BE2C (cell line): Measurements from ENCODE around the gene DPYSL4.

Experiments
- DNase-seq: peaks from one replicate; pipeline ENCODE4 v3.0.0-alpha.2; 2020
- H3K27me3 ChIP-seq: fragments of 250-450 bp; sonication (Bioruptor Pico); 2 replicates; pipeline ENCODE4 v1.5.1; 2020; ENCODE audit warnings: mild to moderate bottlenecking
- H3K36me3 ChIP-seq: fragments of 250-450 bp; sonication (Bioruptor Pico); 2 replicates; pipeline ENCODE4 v1.5.1; 2020; ENCODE audit warnings: mild to moderate bottlenecking
- H3K4me1 ChIP-seq: fragments of 250-450 bp; sonication (Bioruptor Pico); 2 replicates; pipeline ENCODE4 v1.5.1; 2020
- H3K4me3 ChIP-seq: 2 replicates; pipeline ENCODE4 v1.5.1; 2011; ENCODE audit warnings: low read depth, low read length
- H3K9me3 ChIP-seq: fragments of 250-450 bp; sonication (Bioruptor Pico); 2 replicates; pipeline ENCODE4 v1.5.1; 2020
- CTCF ChIP-seq: IDR thresholded peaks from 2 replicates; pipeline ENCODE4 v1.5.1; 2012; ENCODE audit warnings: mild to moderate bottlenecking, low read depth, low read length

Gene DPYSL4

GRCh38 chr10:132169031-132169765, 17.6 kb upstream of the DPYSL4 start:
- Histone ChIP-seq H3K9me3 (no peaks in the 10 kb centered on the region), H3K4me1 (no peaks in the 10 kb centered on the region), H3K27me3 (no peaks in the 10 kb centered on the region), H3K36me3 (no peaks in the 10 kb centered on the region), H3K4me3 (no peak overlapping the region)
- no peak for TF ChIP-seq CTCF
- DNase-seq = no peak

- no peaks in the 10 kb centered on the region for H3K36me3 ChIP-seq
- TF ChIP-seq CTCF = no peak
- DNase-seq = no peak
- no peaks in the 10 kb centered on the region for H3K4me1 ChIP-seq
- no peaks in the 10 kb centered on the region for H3K27me3 ChIP-seq
- H3K9me3 ChIP-seq = no peaks in the 10 kb centered on the region
- no peak overlapping the region for H3K4me3 ChIP-seq
These were observed 16.8 kb upstream of the DPYSL4 start for GRCh38 chr10:132169766-132170560.

GRCh38 chr10:132170561-132171361, 16.0 kb upstream of the DPYSL4 start:
- no peak overlapping the region for H3K4me3 ChIP-seq
- no peaks in the 10 kb centered on the region for H3K4me1 ChIP-seq
- DNase-seq = no peak
- TF ChIP-seq CTCF = no peak
- no peaks in the 10 kb centered on the region for H3K36me3 ChIP-seq
- H3K27me3 ChIP-seq = no peaks in the 10 kb centered on the region
- no peaks in the 10 kb centered on the region for H3K9me3 ChIP-seq

- TF ChIP-seq CTCF = no peak
- H3K4me1 ChIP-seq = no peaks in the 10 kb centered on the region
These were observed 14.4 kb upstream of the DPYSL4 start for GRCh38 chr10:132172091-132173066.

GRCh38 chr10:132173185-132173584, 13.6 kb upstream of the DPYSL4 start:
- Histone ChIP-seq H3K9me3 (no peaks in the 10 kb centered on the region), H3K27me3 (no peaks in the 10 kb centered on the region), H3K4me1 (no peaks in the 10 kb centered on the region), H3K4me3 (no peak overlapping the region), H3K36me3 (no peaks in the 10 kb centered on the region)
- DNase-seq = no peak
- TF ChIP-seq CTCF = no peak

More at GRCh38 chr10:132172091-132173066, 14.4 kb upstream of the DPYSL4 start:
- no peaks in the 10 kb centered on the region for H3K9me3 ChIP-seq
- no peak overlapping the region for H3K4me3 ChIP-seq
- DNase-seq = no peak
- no peaks in the 10 kb centered on the region for H3K36me3 ChIP-seq
- no peaks in the 10 kb centered on the region for H3K27me3 ChIP-seq
